C4-2B (cell line): ENCODE results near the gene LSM12.

Experiments used
- H3K27ac ChIP-seq: fragments of 450-650 bp; 2 replicates; pipeline ENCODE4 v1.5.1; 2017
- ZFX ChIP-seq: fragments of 450-650 bp; IDR thresholded peaks from 2 replicates; pipeline ENCODE4 v1.6.1; 2017
- TF ChIP-seq, protein P1 (sequence below): fragments of 450-650 bp; conservative IDR thresholded peaks from 2 replicates; pipeline ENCODE4 v1.5.1; 2017; ENCODE audit warnings: mild to moderate bottlenecking

LSM12 gene

DNA sequence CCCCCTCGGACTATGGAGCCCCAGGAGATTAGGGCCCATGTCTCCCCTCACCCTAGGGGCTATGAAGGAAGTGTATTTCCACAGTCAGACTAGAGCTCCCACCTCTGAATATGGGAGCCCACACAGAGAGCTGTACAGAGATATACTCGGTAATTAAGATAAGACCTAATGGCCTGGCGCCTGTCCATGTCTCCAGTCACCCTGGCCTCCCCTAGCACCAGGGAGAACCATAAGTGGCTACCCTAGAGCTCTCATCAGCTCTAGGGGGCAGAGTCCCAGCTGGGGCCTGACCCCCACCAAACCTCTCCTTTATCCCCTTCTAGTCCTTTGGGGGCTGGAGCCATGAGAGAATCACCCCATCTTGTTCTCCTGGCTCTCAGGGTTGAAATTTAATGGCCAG, 54.1 kb downstream of the LSM12 start:
- TF ChIP-seq ZFX: no peak
- TF ChIP-seq, protein P1, sequence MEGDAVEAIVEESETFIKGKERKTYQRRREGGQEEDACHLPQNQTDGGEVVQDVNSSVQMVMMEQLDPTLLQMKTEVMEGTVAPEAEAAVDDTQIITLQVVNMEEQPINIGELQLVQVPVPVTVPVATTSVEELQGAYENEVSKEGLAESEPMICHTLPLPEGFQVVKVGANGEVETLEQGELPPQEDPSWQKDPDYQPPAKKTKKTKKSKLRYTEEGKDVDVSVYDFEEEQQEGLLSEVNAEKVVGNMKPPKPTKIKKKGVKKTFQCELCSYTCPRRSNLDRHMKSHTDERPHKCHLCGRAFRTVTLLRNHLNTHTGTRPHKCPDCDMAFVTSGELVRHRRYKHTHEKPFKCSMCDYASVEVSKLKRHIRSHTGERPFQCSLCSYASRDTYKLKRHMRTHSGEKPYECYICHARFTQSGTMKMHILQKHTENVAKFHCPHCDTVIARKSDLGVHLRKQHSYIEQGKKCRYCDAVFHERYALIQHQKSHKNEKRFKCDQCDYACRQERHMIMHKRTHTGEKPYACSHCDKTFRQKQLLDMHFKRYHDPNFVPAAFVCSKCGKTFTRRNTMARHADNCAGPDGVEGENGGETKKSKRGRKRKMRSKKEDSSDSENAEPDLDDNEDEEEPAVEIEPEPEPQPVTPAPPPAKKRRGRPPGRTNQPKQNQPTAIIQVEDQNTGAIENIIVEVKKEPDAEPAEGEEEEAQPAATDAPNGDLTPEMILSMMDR: no peak
- H3K27ac ChIP-seq: no peak overlapping the region

- TF ChIP-seq, protein P1: no peak
- no peak for TF ChIP-seq ZFX
These were observed 54.6 kb downstream of the LSM12 start for GRCh38 chr17:44011876-44012275.

GRCh38 chr17:44010966-44011647, 55.4 kb downstream of the LSM12 start:
- TF ChIP-seq ZFX: no peak
- TF ChIP-seq, protein P1: no peak
- no peak overlapping the region for H3K27ac ChIP-seq

More at GRCh38 chr17:44011876-44012275, 54.6 kb downstream of the LSM12 start:
- no peak overlapping the region for H3K27ac ChIP-seq

GRCh38 chr17:44008205-44008909, 58.1 kb downstream of the LSM12 start:
- peak overlapping the region; percentile 73 for H3K27ac ChIP-seq
- TF ChIP-seq, protein P1: no peak
- no peak for TF ChIP-seq ZFX

DNA sequence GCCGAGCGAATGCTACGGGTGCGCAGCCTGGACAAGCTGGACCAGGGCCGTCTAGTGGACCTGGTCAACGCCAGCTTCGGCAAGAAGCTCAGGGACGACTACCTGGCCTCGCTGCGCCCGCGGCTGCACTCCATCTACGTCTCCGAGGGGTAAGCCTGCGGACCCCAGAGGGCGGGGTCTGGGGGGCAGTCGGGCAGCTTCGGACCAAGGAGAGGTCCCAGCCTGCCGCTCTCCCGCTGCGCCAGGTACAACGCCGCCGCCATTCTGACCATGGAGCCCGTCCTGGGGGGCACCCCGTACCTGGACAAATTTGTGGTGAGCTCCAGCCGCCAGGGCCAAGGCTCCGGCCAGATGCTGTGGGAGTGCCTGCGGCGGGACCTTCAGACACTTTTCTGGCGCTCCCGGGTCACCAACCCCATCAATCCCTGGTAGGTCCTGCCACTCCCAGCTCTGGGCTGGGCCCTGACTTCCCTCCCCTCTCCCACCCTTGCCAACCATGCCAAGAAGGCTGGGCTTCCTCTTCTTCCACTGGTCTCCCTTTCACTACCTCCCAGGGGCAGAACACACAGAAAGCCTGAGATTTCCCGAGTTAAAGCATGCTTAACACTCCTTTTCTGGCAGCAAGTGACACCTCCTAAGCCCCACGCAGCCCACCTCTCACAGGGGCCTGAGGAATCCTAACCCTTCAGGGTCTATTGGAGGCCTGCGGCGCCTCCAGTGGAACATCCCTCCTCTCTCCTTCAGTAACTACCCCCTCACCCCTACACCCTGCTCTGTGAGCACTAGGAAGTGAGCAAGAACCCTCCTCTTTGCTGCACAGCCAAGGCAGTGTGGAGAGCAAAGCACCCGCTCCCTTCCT, 58.9 kb downstream of the LSM12 start:
- TF ChIP-seq, protein P1: no peak; the same call in 1 of the 2 replicates
- no peak for TF ChIP-seq ZFX
- H3K27ac ChIP-seq: peak overlapping the region; percentile 73

DNA sequence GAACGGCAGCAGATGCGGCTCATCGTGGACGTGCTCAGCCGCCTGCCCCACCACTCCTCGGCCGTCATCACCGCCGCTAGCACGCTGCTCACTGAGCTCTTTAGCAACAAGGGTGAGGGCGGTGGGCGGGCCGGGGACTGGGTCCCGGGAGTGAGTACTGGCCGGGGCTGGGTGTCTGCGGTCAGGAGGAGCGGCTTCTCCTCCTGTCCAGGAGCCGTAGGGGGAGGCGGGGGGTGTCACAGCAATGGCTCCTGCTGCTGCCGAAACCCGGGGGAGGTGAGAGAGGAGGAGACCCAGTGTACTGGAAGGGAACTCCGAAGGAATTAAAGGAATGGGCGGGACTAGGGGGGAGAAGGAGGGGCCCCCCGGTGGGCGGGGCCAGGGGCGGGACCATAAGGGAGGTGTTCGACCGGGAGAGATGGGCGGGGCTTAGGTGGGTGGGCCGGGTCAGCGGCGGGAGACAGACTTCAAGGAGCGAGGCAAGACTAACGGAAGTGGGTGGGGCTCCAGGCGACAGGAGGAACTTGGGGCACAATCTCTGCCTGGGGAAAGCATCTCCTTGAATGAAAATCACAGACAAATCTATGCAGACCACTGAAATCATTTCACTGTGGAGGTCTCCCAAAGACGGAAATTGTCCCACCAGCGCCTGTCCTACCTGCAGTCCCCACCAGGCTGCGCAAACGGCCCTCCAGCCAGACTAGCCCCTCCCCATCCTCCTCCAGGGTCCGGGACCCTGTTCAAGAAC, 59.7 kb downstream of the LSM12 start:
- no peak for TF ChIP-seq ZFX
- TF ChIP-seq, protein P1: no peak; the same call in 1 of the 2 replicates
- peak overlapping the region; percentile 73 for H3K27ac ChIP-seq
